OCI-LY7 (cell line): ENCODE data around the gene ZNF14.

Experiments used
- CTCF ChIP-seq: fragments of 200-600 bp; sonication (generic); conservative IDR thresholded peaks from 2 replicates; pipeline ENCODE4 v1.5.1; 2014; ENCODE audit warnings: mild to moderate bottlenecking, antibody characterized with exemption, low read length, moderate library complexity, mixed read lengths
- EZH2phosphoT487 ChIP-seq: fragments of 200-600 bp; sonication (generic); IDR thresholded peaks from 2 replicates; pipeline ENCODE4 v1.6.1; 2018; ENCODE audit warnings: low read depth, borderline replicate concordance, mild to moderate bottlenecking, mixed run types, antibody characterized with exemption, low read length, moderate library complexity, mixed read lengths

GRCh38 chr19:19674315-19674714 is 58.6 kb downstream of the ZNF14 start:
- no peak for TF ChIP-seq CTCF
- TF ChIP-seq EZH2phosphoT487 = no peak
